Activated T-cell treated with anti-CD3 and anti-CD28 coated beads, Interleukin-2, amount 50 U/mL, for 1 hour (primary cell): ENCODE data around the gene CSRNP3.
"Not testable (repeated sequence)": the region's sequence is repeated elsewhere in the genome, so short reads cannot be mapped to it uniquely, and the experiment has no call there.

Source experiments
- DNase-seq: peaks from one replicate; pipeline ENCODE4 v3.0.0-alpha.2; 2020

CSRNP3 gene

GRCh38 chr2:165640247-165640929, 170.9 kb downstream of the CSRNP3 start:
- no peak for DNase-seq

GRCh38 chr2:165645930-165646831, 176.7 kb downstream of the CSRNP3 start:
- DNase-seq: no peak

GRCh38 chr2:165647409-165647808, 177.9 kb downstream of the CSRNP3 start:
- DNase-seq: no peak

- no peak for DNase-seq
Observed at GRCh38 chr2:165648801-165649200, 179.3 kb downstream of the CSRNP3 start.

GRCh38 chr2:165651233-165651632, 181.7 kb downstream of the CSRNP3 start:
- DNase-seq: no peak

- no peak for DNase-seq
Observed at GRCh38 chr2:165655661-165656060, 186.2 kb downstream of the CSRNP3 start.

GRCh38 chr2:165660361-165660760, 190.9 kb downstream of the CSRNP3 start:
- DNase-seq: no peak

- no peak for DNase-seq
Observed at GRCh38 chr2:165662720-165663119, 193.2 kb downstream of the CSRNP3 start.

GRCh38 chr2:165665614-165666013, 196.1 kb downstream of the CSRNP3 start:
- DNase-seq: no peak

- not testable (repeated sequence) for DNase-seq
Observed at GRCh38 chr2:165666073-165666472, 196.6 kb downstream of the CSRNP3 start.

- no peak for DNase-seq
Observed at GRCh38 chr2:165666605-165667004, 197.1 kb downstream of the CSRNP3 start.

GRCh38 chr2:165667375-165667774, 197.9 kb downstream of the CSRNP3 start:
- no peak for DNase-seq

GRCh38 chr2:165674780-165675179, 205.3 kb downstream of the CSRNP3 start:
- DNase-seq: no peak

- no peak for DNase-seq
Observed at GRCh38 chr2:165675551-165675968, 206.1 kb downstream of the CSRNP3 start.

GRCh38 chr2:165678882-165679281, 209.4 kb downstream of the CSRNP3 start:
- DNase-seq: no peak

- DNase-seq: no peak
Observed at GRCh38 chr2:165679621-165680020, 210.1 kb downstream of the CSRNP3 start.

GRCh38 chr2:165681841-165682240, 212.3 kb downstream of the CSRNP3 start:
- no peak for DNase-seq

- DNase-seq: no peak
Observed at GRCh38 chr2:165682546-165682945, 213.0 kb downstream of the CSRNP3 start.

- no peak for DNase-seq
Observed at GRCh38 chr2:165686800-165687199, 217.3 kb downstream of the CSRNP3 start.

GRCh38 chr2:165687426-165688002, 218.0 kb downstream of the CSRNP3 start:
- DNase-seq: no peak

- DNase-seq: no peak
Observed at GRCh38 chr2:165691615-165692014, 222.1 kb downstream of the CSRNP3 start.

- no peak for DNase-seq
Observed at GRCh38 chr2:165692906-165693305, 223.4 kb downstream of the CSRNP3 start.

GRCh38 chr2:165693838-165694237, 224.3 kb downstream of the CSRNP3 start:
- DNase-seq: no peak
